ENCODE measurements around the gene LEAP2. TPM values are rescaled to one million over a fixed set of nuclear protein-coding genes. Genes with fewer than 3 reads are reported as not detected.

The LEAP2 gene, protein sequence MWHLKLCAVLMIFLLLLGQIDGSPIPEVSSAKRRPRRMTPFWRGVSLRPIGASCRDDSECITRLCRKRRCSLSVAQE
- 0.39 TPM in 1 of 2 replicates, not detected in the other for total RNA-seq

DNA sequence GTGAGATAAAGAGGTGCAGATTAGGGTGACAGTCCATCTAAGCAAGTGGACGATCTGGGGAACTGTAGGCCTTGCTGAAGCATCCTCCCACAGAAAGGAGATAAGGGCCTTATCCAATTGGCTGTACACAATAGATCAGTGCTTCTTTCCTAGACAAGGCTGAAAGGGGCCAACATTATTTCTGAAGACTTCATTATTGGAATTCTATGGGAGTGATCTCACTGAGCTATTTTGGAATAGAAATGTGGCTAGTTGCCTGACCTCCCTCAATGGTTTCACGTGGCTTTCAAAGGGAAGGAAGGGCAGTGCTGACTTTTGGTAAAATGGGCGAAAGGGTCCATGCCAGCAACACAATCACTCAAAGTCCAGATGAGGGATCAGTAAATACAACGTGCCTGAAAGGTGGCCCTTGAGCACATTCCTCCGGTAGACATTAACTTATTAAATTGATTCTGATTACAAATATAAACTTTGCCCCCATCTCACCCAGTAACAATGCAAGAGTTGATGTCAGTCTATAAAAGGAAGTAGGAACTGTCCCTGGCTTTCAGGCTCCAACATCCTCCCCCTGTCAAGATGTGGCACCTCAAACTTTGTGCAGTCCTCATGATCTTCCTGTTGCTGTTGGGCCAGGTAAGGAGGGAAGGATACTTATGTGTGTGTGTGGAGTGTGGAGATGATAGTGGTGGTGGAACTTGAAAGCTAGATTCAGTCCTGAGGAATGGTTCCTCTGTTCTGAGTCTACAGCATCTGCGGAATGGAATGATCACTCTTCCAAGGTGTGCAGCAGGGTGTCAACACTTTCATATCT, at the start of gene LEAP2:
LEAP2 (plus strand) TSS at position 550 of the 811 bp plus-strand sequence; CDS start at position 577, 27 bp downstream.

GRCh38 chr5:132830436-132831094, 42.9 kb upstream of the LEAP2 start, which contains the start of gene SHROOM1:
Gene SHROOM1 (minus strand): TSS chr5:132830647. CDS start chr5:132826140, 4,507 bp downstream.

DNA sequence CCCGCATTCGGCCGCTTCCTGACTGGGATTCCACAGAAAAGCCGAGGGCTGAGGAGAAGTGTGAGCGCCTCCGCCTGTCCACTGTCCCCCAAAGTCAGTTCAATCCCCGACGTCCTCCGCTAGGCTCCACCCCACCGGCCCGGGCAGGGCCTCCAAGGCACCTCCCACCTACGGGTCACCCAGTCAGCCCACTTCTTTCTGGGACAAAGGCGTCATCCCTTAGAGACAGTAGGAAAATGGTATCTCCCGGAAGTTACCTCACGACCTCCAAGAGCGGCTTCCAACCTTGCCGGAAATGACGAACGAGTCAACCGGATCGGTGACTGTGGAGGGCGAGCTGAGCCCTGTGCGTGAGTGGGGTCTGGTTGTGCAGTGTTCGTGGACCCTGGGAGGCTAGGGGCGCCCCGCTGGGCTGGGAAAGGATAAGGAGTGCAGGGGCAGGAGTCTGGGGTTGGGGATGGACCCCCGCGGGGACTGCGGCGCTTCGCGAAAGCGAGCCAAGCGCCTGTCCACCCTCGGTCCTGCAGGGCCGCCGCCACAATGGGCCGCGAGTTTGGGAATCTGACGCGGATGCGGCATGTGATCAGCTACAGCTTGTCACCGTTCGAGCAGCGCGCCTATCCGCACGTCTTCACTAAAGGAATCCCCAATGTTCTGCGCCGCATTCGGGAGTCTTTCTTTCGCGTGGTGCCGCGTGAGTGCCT, 7.0 kb upstream of the LEAP2 start, which contains the start of the genes GDF9 and UQCRQ:
GDF9 (minus strand) TSS at position 128 of the 704 bp plus-strand sequence. CDS start 1,936 bp downstream, outside the sequence.
UQCRQ (plus strand) TSS at position 301 of the 704 bp plus-strand sequence; CDS start at position 541, 240 bp downstream.

Small RNA genes within 50 kb of the gene (small RNA-seq; reads per million reads assigned to genes)
- gene RNA5SP192, result not detected

Other genes with a start within 250 kb of the LEAP2 start
- gene IL13, start 215.5 kb upstream of the LEAP2 start, total RNA-seq, result not detected in 2 replicates
- gene IL4, start 199.7 kb upstream of the LEAP2 start, total RNA-seq, result not detected in 2 replicates
- 6.0 and 9.0 TPM in 2 replicates for gene KIF3A, start 136.1 kb upstream of the LEAP2 start, total RNA-seq
- 0.76 and 1.2 TPM in 2 replicates for gene CCNI2, start 126.2 kb upstream of the LEAP2 start, total RNA-seq
- 97.4 and 129 TPM in 2 replicates for gene SEPTIN8, start 96.4 kb upstream of the LEAP2 start, total RNA-seq
- gene SOWAHA, start 60.4 kb upstream of the LEAP2 start, total RNA-seq, result 6.0 and 13.0 TPM in 2 replicates
- gene SHROOM1, start 43.0 kb upstream of the LEAP2 start, total RNA-seq, result 8.8 and 10.6 TPM in 2 replicates
- gene GDF9, start 7.2 kb upstream of the LEAP2 start, total RNA-seq, result under 0.01 and 0.22 TPM in 2 replicates
- gene UQCRQ, start 7.0 kb upstream of the LEAP2 start, total RNA-seq, result 62.5 and 78.5 TPM in 2 replicates
- 45.5 and 67.0 TPM in 2 replicates for gene AFF4, start 90.0 kb downstream of the LEAP2 start, total RNA-seq
- 17.0 and 23.2 TPM in 2 replicates for gene ZCCHC10, start 152.9 kb downstream of the LEAP2 start, total RNA-seq
- gene HSPA4, start 178.3 kb downstream of the LEAP2 start, total RNA-seq, result 72.2 and 102 TPM in 2 replicates

All from placental epithelial cell (primary cell).